Measurements from ENCODE around the gene KIAA1210. TPM values are rescaled to one million over a fixed set of nuclear protein-coding genes. Genes with fewer than 3 reads are reported as not detected.

Gene KIAA1210
- total RNA-seq, 1 donor from 2014 or later: not detected

DNA sequence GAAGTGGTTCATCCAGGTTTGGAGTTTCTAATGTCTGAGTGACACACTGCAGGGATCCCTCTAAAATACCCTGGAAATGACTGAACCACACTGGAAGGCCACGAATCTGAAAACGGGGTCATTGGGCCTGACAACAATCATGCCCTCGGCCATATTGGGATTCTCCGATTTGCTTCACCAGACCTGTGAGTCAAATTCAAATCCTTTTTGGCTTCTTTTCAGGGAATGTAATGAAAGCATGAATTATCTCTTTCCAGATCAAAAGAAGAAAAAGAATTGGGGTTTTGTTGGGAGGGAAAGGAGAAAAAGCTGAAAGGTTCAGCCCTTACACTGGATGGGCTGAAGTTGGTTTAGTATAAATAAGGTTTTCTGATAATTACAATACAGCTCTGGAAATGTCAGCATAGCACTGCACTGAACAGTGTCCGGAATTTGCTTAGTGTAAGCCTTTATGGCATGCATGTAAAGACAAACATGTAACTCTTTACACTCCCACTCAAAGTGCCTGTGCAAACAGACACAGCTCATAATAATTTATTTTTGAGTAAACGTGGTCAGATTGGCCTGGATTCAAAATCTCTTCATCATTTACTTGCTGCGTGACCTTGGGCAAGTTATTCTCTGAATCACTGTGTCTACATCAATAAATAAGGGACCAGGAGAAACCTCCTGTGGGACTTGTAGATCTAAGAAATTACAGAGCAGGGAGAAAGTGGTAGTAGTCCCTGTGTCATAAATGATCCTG lies 33.4 kb downstream of the KIAA1210 start:
- DNase-seq (ENCODE audit: low read depth in 2 of 2): no peak

DNA sequence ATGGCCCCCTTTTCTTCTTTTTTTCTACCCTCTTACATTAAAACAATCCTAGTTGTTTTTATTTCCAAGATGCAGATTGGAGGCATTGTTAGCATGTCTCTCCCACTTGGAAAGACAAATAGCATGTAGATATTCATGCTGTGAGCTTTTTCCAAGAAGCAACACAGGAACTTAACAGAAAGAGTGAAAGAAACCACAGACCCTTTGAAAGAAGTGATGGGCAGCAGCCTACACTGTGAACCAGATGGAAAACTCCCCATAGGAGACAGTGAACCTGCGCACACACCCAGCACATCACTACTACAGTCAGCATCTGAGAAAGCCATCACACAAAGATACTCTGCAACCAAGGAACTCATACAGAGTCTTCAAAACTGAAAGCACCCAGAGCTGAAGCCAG lies 37.0 kb downstream of the KIAA1210 start:
- no peak for DNase-seq (ENCODE audit: low read depth in 2 of 2)

DNA sequence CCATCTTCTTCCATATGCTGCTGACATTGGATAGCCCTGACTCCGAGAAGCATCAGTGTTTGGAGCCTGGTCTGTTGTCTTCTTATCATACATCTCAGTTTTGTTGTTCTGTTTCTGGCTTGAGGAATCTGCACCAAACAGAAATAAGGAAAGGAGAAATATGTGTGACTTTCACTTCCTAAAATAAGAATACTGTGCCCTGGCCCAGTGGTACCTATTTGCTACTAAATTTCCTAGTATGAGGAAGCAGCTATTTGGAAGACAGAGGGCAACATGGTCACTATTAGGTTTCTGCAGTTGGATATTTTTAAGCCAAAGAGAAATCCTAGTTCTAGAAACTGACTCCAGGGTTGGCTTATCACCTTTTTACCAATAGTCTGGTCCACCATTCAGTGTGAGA lies 38.0 kb downstream of the KIAA1210 start:
- DNase-seq (ENCODE audit: low read depth in 2 of 2): no peak

DNA sequence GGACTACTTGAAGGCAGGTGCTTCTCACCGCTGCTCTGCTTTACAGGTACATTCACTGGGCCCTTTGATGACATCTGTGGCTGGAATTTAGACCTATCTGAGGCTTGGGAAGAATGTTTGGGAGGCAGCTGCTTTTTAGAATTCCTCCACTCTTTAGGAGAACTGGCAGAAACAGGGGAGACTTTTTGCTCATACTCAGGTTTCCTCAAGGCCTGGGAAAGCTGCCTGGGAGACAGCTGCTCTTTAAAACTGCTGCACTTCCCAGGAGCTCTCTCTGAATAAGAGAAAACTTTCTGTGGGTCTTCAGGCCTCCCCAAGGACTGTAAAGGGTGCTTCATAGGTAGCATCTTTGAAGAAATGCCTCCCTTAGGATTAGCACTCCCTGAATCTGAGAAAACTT lies 40.5 kb downstream of the KIAA1210 start:
- no peak for DNase-seq (ENCODE audit: low read depth in 2 of 2)

DNA sequence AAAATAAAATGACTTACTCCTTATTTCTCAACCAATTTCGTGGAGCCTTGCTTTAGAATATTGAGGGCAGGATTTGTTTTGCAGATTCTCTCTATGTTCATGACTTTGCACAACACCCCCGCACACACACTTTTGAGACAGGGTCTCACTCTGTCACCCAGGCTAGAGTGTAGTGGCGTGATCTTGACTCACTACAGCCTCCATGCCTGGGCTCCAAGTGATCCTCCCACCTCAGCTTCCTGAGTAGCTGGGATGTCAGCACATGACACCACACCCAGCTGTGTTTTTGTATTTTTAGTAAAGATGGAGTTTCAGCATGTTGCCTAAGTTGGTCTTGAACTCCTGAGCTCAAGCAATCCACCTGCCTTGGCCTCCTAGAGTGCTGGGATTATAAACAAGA lies 42.8 kb downstream of the KIAA1210 start:
- no peak for DNase-seq (ENCODE audit: low read depth in 2 of 2)

DNA sequence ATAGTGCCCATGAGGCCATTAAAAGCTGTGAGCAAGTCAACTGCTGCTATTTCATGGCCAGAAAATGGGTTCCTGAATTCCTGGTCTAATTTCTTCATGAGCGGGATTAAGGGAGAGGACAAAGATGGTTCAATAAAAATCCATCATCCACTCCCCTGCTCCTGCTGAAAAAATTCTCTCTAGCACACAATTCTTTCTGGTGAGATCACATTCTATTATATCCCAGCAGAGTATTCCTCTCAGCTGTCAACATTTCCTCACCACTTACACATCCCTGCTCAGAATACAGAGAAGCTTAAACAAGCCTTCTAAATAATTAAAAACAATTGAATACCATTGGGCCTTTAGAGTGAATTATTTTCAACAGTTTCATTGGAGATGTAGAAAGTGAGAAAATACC lies 45.3 kb downstream of the KIAA1210 start:
- no peak for DNase-seq (ENCODE audit: low read depth in 2 of 2)

DNA sequence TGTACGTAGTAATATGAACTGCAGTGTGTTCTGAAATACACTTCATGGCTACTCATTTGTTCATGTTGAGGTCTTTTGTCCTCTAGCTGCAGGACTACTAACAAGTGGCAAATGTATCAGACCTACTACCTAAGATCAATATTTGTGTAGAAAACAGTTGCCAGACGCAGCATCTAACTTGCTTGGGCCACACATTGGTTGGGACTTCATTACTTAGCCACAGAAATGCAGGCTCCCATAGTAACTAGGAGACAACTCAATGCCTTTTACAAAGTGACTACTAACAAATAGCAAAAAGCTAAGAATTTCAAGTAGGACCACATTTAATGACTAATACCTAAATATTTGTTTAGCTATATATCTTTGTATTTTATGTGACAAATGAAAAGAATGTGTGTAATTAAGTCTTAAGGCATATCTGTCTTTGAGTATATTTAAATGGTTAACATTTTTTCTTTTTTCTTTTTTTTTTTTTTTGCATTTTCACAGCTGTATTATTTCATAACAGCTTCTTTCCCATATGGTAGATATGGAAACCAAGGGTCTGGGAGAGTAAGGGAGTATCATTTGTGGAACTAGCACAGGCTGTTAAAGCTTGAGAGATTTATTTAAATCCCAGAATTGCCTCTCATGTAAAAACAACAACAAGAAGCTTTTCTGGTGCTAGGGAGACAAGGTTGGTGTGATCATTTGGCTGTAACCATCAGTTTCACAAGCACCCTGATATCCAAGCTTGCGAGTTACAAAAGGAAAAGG lies 52.2 kb downstream of the KIAA1210 start:
- no peak for DNase-seq (ENCODE audit: low read depth in 2 of 2)

DNA sequence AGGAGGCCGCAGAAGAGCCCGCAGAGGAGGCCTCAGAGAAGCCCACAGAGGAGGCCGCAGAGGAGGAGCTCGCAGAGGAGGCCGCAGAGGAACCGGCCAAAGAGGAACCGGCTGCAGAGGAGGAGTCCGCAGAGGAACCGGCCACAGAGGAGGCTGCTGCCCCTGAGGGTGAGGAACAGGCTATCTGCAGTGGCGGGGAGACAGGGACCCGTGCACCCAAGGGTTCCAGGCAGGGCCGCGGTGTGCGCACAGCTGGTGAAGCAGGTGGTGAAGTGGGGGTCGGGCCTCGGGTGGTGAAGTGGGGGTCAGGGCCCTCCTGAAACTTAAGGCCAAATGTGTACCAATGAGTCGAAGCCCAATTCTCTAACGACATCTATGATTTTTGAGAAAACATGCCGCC lies 53.7 kb downstream of the KIAA1210 start:
- no peak for DNase-seq (ENCODE audit: low read depth in 2 of 2)

DNA sequence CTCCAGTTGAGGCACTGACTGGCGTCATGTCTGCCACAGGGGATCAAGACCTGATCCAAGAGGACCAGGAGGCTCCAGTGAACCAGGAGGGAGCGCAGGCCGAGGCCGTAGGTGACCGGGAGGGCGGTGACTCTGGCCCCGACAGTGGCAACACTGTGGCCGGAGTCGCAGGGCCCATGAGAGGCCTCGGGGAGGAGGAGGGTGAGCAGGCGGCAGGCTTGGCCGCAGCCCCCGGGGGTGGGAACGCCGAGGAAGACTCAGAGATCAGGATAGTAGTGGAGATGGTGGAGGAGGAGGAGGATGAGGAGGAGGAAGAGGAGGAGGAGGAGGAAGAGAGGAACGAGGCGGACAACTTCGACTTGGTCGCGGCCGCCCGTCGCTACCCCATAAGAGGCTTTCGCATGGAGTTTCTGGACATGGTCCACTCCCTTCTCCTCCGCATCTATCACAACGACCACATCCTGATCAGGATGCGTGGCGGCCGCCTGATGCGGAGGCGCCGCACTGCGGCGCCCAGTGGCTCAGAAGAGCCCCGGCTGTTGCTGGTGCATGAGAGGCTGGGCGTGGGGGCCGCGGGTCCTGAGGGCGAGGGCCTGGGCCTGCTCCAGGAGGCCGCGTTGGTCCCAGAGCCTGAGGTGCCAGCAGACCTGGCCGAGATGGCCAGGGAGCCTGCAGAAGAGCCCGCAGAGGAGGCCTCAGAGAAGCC lies 54.3 kb downstream of the KIAA1210 start:
- no peak for DNase-seq (ENCODE audit: low read depth in 2 of 2)

DNA sequence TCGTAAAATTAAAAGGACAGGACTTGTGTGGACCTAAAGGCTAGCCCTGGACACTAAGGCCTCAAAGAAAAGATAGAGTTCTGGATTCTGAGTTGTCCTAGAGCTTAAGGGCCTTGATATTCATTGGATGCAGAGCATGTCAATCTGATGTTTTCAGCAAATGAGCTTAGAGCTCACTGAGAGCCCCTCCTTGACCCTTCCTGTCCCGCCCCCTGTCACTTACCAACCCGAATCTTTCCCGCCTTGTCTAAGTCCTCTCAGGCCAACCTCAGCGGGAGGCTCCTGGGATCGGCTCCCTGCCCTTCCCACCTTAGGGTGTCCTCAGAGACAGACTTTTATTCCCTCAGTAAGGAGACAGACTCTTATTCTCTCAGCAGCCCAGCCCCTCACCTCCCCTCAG lies 54.9 kb downstream of the KIAA1210 start, which contains the start of gene CT47C1:
TSS of gene CT47C1 (plus strand) at position 250 of the 400 bp plus-strand sequence. CDS start 233 bp downstream, outside the sequence.
- no peak for DNase-seq (ENCODE audit: low read depth in 2 of 2)

DNA sequence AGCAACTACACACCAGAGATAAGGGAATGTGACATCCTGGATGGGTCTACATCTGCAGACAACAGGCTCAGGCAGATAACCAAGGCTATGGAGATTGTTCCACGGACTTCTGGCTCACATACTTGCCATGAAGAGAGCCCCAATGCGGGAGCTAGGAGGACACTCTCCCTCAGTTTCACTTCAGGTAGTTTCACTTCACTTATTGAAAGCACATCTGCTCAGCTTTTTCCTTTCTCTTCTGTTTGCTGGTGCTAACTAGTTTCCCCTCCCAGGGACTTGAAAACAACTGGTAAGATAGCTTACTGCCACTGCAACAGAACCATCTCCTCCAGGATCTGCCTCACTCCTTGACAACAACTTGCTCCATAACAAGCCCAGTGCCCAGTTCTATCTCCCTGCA lies 56.2 kb downstream of the KIAA1210 start:
- no peak for DNase-seq (ENCODE audit: low read depth in 2 of 2)

DNA sequence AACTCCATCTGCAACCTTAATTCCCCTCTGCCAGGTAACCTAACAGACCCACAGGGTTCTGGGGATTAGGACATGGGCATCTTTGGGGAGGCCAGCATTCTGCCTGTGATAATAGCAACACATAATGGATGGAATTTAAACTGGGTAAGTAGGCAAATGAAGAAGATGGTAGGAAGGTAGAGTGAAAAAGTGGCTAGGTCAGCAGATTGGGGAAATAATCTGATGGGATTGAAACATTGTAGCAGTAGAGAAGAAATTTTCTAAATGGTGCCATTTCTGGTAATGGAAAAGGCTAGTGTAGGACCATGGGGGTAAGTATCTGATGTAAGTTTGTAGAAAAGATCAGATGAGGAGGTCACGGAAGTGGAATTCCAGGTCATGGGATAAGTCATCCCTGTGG lies 57.9 kb downstream of the KIAA1210 start:
- no peak for DNase-seq (ENCODE audit: low read depth in 2 of 2)

DNA sequence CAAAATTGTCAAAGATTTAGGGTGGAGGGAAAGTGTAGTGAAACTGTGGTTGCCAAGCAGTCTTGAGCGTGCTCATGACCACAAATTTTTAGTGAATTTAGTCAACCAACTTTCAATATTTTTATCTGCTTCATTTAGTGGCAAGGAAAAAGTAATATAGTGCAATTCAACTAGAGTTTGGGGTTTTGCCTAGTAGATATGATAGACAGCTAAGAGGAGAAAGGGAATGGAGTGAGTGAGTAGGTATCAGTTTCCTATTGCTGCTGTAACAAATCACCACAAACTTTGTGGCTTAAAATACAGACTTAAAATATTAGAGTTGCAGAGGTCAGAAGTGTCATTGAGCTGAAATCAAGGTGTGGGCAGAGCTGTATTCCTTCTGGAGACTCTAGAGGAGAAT lies 58.5 kb downstream of the KIAA1210 start:
- DNase-seq (ENCODE audit: low read depth in 2 of 2): no peak

DNA sequence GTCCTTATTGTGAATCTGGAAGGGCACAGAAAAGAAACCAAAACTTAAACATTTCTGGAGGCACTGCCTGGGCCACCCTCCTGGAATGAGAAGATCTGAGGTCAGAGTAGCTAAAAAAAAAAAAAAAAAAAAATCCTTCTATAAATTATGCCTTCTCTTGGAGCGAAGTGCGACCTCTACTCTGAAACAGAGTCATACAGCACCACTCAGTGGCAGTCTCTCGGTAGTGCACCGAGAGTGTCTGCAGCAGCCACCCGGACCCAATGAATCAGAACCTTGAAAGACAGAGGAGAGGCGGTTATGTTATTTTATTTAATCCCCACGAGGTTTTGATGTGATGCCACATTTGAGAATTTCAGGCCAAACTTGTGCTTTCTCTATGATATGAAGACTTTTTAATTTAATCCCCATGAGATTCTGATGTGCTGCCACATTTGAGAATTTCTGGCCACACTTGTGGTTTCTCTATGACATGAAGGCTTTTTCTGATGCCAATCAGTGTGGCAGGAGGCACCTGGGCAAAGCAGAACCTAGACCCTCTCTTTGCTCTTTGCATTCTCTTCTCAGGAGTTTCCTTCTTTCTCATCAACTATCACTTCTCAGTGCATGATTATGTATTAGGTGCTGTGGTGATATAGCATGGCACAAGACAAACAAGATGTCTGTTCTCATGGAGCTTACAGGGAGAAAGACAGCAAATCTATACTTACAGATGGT lies 60.4 kb downstream of the KIAA1210 start:
- DNase-seq (ENCODE audit: low read depth in 2 of 2): peak; percentile 35 to 61

DNA sequence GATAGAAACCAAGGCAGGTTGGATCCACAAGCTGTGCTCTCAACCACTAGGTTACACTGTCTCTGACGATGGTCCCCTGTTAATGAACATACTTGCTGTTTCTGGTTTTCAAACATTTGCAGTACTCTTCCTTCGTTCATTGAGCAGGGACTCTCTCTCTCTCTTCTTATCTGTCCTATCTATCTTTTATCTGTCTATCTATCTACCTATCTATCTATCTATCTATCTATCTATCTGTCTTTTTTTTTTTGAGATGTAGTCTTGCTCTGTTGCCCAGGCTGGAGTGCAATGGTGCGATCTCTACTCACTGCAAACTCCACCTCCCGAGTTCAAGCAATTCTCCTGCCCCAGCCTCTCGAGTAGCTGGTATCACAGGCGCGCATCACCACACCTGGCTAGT lies 64.2 kb downstream of the KIAA1210 start:
- DNase-seq (ENCODE audit: low read depth in 2 of 2): no peak

DNA sequence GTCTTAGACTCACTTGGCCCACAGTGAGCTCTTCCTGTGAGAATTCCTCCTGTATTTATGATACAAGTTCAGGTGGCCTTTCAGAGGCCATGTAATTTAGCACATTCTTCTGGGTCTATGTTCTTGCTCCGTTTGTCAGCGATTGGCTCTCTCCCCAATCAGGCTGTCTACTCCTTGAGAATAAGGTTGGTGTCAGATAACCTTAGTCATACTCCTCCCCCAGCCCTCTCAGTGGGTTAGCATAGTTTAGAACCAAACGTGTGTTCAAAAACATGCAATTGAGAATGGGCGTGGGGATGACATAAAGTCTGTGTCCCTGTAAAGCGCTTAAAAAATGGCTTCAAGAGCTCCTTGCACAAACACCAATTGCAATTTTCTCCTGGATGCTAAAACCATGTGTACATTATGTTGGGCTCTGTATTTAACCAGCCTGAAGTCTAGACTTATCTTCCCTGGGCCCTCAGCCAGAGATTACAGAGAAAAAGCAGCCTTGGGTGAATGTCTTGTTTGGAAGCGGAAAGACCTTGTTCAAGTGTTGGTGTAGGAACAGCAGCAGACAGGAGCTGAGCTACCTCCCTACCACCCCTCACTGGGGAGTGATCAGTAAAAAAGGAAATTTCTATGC lies 64.8 kb downstream of the KIAA1210 start:
- DNase-seq (ENCODE audit: low read depth in 2 of 2): no peak

DNA sequence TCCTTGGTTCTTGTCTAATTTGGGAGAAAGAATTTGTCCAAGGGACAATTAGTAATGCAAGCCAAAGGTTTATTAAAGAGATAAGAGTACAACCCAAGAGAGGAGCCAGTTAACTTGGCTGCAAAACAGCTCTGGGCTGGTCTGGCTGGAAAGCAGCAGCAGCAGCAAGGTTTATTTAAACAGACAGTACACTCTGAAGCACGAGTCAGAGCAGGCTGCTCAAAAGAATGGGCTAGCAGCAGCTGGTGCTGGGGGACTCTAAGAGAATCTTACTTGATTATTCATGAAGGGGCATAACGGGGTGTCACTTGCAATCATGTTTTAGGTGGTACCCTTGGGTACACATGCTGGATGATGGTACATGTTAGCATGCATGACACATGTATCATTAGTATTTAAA lies 71.9 kb downstream of the KIAA1210 start:
- no peak for DNase-seq (ENCODE audit: low read depth in 2 of 2)

DNA sequence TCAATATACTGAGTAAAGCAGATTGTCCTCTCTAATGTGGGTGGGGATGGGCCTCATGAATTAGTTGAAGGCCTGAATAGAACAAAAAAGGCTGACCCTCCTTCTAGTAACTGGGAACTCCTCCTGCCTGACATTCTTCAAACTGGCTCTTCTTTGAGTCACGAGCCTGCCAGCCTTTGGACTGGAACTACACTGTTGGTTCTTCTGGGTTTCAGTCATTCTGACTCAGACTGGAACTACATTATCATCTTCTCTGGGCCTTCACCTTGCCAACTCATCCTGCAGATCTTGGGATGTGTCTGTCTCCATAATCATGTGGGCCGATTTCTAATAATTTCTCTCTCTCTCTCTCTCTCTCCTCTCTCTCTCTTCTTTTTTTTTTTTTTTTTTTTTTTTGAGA lies 81.7 kb downstream of the KIAA1210 start:
- DNase-seq (ENCODE audit: low read depth in 2 of 2): no peak

DNA sequence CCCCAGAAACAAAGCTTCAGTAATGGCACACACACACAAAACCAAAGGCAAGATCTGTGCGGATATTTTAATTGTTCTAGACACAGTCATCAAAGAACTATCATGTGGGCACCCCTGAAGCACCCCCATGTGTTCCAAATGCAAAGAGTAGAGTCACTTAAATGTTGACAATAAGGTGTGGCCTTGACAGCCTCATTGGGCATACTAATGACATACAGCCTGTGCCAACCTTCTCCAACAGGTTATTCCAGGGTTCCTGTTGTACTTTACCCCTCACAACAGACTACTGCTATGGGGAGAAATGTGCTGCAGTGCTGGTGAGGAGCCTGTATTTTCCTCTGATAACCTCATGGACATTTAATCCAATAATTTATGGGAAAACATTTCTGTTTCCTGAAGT lies 84.6 kb downstream of the KIAA1210 start:
- DNase-seq (ENCODE audit: low read depth in 2 of 2): no peak

DNA sequence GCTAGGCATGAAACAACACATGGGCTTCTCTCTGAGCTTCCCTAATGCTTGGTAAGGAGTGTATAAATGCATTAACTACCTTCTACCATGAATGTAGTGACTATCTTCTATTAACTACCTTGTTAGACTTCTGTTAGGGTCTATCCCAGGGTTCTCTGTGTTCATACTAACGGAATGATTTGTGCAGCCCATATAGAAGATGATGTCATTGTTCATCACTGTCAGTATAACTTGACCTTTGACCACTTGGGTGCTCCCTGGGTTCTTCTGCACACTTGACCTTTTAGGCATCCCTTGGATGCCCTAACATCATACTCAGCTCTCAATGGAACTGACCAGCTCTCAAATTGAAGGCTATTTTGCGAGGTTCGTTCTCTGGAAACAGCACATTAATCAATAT lies 85.6 kb downstream of the KIAA1210 start:
- DNase-seq (ENCODE audit: low read depth in 2 of 2): no peak

DNA sequence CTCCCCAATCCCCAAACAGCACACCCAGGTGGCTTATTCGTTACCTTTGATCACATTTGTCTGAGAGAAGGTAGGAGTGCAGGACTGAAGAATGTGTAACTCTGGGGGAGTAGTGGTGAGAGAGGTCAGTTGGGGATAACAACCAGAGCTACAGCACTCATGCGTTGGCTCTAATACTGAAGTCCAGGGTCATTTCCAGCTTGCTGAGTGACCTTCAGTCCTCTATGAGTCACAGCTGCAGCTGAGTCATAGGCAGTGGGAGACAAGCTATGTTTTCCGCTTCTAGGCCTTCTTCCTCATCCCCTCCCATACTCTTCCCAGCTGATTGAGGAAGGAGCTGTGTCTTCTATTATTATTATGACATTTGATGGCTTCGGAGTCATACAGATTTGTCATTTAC lies 86.4 kb downstream of the KIAA1210 start:
- peak; percentile 73 to 93 for DNase-seq (ENCODE audit: low read depth in 2 of 2)

All from dermis microvascular lymphatic vessel endothelial cell (primary cell).